ENCODE measurements around the gene APMAP. TPM values are rescaled to one million over a fixed set of nuclear protein-coding genes. Genes with fewer than 3 reads are reported as not detected.
"Not testable (repeated sequence)": the region's sequence is repeated elsewhere in the genome, so short reads cannot be mapped to it uniquely, and the experiment has no call there.

The APMAP gene
- total and polyA plus RNA-seq, 10 of the 15 experiments (the other 5 are each of a cell fraction or from before 2014, with no cell fraction given) = 12.1 to 60.2 (median 32.7) TPM

GRCh38 chr20:25003002-25003401 lies 10.5 kb upstream of the APMAP start (continued):
- TF ChIP-seq PRDM15 (CRISPR knock-in tag; IDR thresholded peaks at IDR 0.05) (no peak), ZSCAN29 (IDR thresholded peaks at IDR 0.05) (no peak), CBX3 (IDR thresholded peaks at IDR 0.05; ENCODE audit: borderline replicate concordance, low read depth) (no peak), KLF5 (IDR thresholded peaks at IDR 0.05; ENCODE audit: partially characterized antibody) (no peak), YBX1 (IDR thresholded peaks at IDR 0.05) (no peak), IKZF1 (conservative IDR thresholded peaks at IDR 0.05) (no peak), IKZF2 (IDR thresholded peaks at IDR 0.05) (no peak), PML (IDR thresholded peaks at IDR 0.05; ENCODE audit: low read length) (no peak), E2F8 (IDR thresholded peaks at IDR 0.05; ENCODE audit: low read depth, partially characterized antibody) (no peak), PKNOX1 (IDR thresholded peaks at IDR 0.05) (no peak), EP300 (IDR thresholded peaks at IDR 0.05; ENCODE audit: borderline replicate concordance in 1 of 2, control insufficient read depth in 1 of 2, low read depth in 2 of 2, low read length in 2 of 2) (no peak), MYB (IDR thresholded peaks at IDR 0.05; ENCODE audit: borderline replicate concordance, low read depth, low read length) (no peak)

- H3K4me1 ChIP-seq (ENCODE audit: control insufficient read depth, insufficient read depth, low read length); intact Hi-C loops (cut with micrococcal nuclease; ENCODE audit: unreplicated experiment); H3K27ac ChIP-seq (ENCODE audit: control insufficient read depth, insufficient read depth); in situ Hi-C loops (cut with MboI); FAIRE-seq; H3K27me3 ChIP-seq (replicated peaks in 1 of 2; ENCODE audit: control insufficient read depth in 2 of 2, insufficient read depth in 2 of 2, low read length in 1 of 2); H3K4me2 ChIP-seq (ENCODE audit: control insufficient read depth, insufficient read depth); H3K4me3 ChIP-seq; H4K20me1 ChIP-seq (ENCODE audit: control insufficient read depth, insufficient read depth); ATAC-seq; H3K9me3 ChIP-seq (replicated peaks; ENCODE audit: control insufficient read depth, insufficient read depth, low read length); H3K36me3 ChIP-seq (ENCODE audit: control insufficient read depth in 2 of 2, insufficient read depth in 2 of 2, low read length in 1 of 2); H3K9ac ChIP-seq (ENCODE audit: control insufficient read depth, insufficient read depth, low read length); BruUV-seq (replicated peaks); RAD21 ChIA-PET (ENCODE audit: unreplicated experiment); POLR2A ChIA-PET; DNase-seq (ENCODE audit: low read depth, low spot score); H3K79me2 ChIP-seq (ENCODE audit: control insufficient read depth, insufficient read depth, low read length); H2AFZ ChIP-seq (ENCODE audit: control insufficient read depth, low read depth, low read length): not testable (repeated sequence)
- ChIA-PET SMC1A (ENCODE audit: uncharacterized antibody, unreplicated experiment) (interaction anchor here (0.6 kb wide), 1 partner anchor 62 kb away, joined by 3 read pairs; no protein-coding TSS in a partner anchor), CTCF (interaction anchor here (13.8 kb wide), 1 partner anchor 59 kb away, joined by 244 read pairs; the partner anchor contains the start of gene ACSS1)
- WGBS (ENCODE audit: insufficient coverage, insufficient replicate concordance, low lambda C conversion rate, missing lambda C conversion rate) = 100% methylated on average over 2 of the region's 4 CpGs
Measured at GRCh38 chr20:25001323-25001722, 8.8 kb upstream of the APMAP start.
